H9 (cell line): ENCODE measurements around the gene MN1. TPM values are rescaled to one million over a fixed set of nuclear protein-coding genes. Genes with fewer than 3 reads are reported as not detected.

Source experiments
- DNase-seq: peaks from one replicate; pipeline ENCODE4 v3.0.0-alpha.2; 2017
- H2AFZ ChIP-seq: one replicate; pipeline ENCODE4 v1.6.1; 2013; ENCODE audit warnings: mild to moderate bottlenecking, low read length, control low read depth, moderate library complexity
- H2AK5ac ChIP-seq: 2 replicates; pipeline ENCODE4 v1.6.1; 2013; ENCODE audit warnings: low read length, control low read depth, mixed read lengths; ENCODE audit not compliant: insufficient read length
- H2BK120ac ChIP-seq: one replicate; pipeline ENCODE4 v1.6.1; 2013; ENCODE audit warnings: low read depth, mild to moderate bottlenecking, low read length, control low read depth, inconsistent platforms; ENCODE audit not compliant: poor library complexity, severe bottlenecking
- H2BK12ac ChIP-seq: 2 replicates; pipeline ENCODE4 v1.6.1; 2013; ENCODE audit warnings: low read length, control low read depth, mixed read lengths, low read depth; ENCODE audit not compliant: insufficient read length
- H2BK15ac ChIP-seq: 2 replicates; pipeline ENCODE4 v1.6.1; 2013; ENCODE audit warnings: low read depth, low read length, control low read depth
- H2BK20ac ChIP-seq: one replicate; pipeline ENCODE4 v1.6.1; 2013; ENCODE audit warnings: low read depth, mild to moderate bottlenecking, low read length, control low read depth, inconsistent platforms; ENCODE audit not compliant: poor library complexity, severe bottlenecking
- H2BK5ac ChIP-seq: 2 replicates; pipeline ENCODE4 v1.6.1; 2013; ENCODE audit warnings: low read length, control low read depth, mixed read lengths; ENCODE audit not compliant: insufficient read length
- H3K14ac ChIP-seq: 2 replicates; pipeline ENCODE4 v1.6.1; 2013; ENCODE audit warnings: low read length, control low read depth; ENCODE audit not compliant: insufficient read depth
- H3K18ac ChIP-seq: 2 replicates; pipeline ENCODE4 v1.6.1; 2013; ENCODE audit warnings: low read depth, mild to moderate bottlenecking, mixed read lengths, low read length, control low read depth; ENCODE audit not compliant: insufficient read length
- H3K23ac ChIP-seq: 2 replicates; pipeline ENCODE4 v1.6.1; 2013; ENCODE audit warnings: low read length, control low read depth, mixed read lengths, low read depth; ENCODE audit not compliant: insufficient read length
- H3K23me2 ChIP-seq: 2 replicates; pipeline ENCODE4 v1.6.1; 2013; ENCODE audit warnings: low read depth, mild to moderate bottlenecking, mixed read lengths, low read length, control low read depth; ENCODE audit not compliant: insufficient read length, poor library complexity, severe bottlenecking
- H3K27ac ChIP-seq: 2 replicates; pipeline ENCODE4 v1.5.1; 2013; ENCODE audit warnings: low read length, control low read depth, mixed read lengths, low read depth; ENCODE audit not compliant: insufficient read length
- H3K27me3 ChIP-seq: 2 replicates; pipeline ENCODE4 v1.6.1; 2013; ENCODE audit warnings: low read length, control low read depth, inconsistent platforms; ENCODE audit not compliant: insufficient read depth
- H3K4ac ChIP-seq: 2 replicates; pipeline ENCODE4 v1.6.1; 2013; ENCODE audit warnings: low read depth, mild to moderate bottlenecking, control low read depth, inconsistent platforms, low read length, moderate library complexity
- H3K4me1 ChIP-seq: 2 replicates; pipeline ENCODE4 v1.6.1; 2013; ENCODE audit warnings: low read length, control low read depth, inconsistent platforms; ENCODE audit not compliant: insufficient read depth
- H3K4me2 ChIP-seq: 2 replicates; pipeline ENCODE4 v1.6.1; 2013; ENCODE audit warnings: low read length, control low read depth, mixed read lengths; ENCODE audit not compliant: insufficient read length, insufficient read depth
- H3K56ac ChIP-seq: 2 replicates; pipeline ENCODE4 v1.6.1; 2013; ENCODE audit warnings: low read depth, mild to moderate bottlenecking, mixed read lengths, low read length, control low read depth; ENCODE audit not compliant: insufficient read length
- H3K79me1 ChIP-seq: 2 replicates; pipeline ENCODE4 v1.6.1; 2013; ENCODE audit warnings: low read depth, mild to moderate bottlenecking, moderate library complexity, low read length, control low read depth, inconsistent platforms; ENCODE audit not compliant: insufficient read depth, poor library complexity, severe bottlenecking
- H3K79me2 ChIP-seq: 2 replicates; pipeline ENCODE4 v1.6.1; 2013; ENCODE audit warnings: low read length, control low read depth, inconsistent platforms; ENCODE audit not compliant: insufficient read depth
- H3K9ac ChIP-seq: 2 replicates; pipeline ENCODE4 v1.6.1; 2013; ENCODE audit warnings: low read length, control low read depth, mixed read lengths; ENCODE audit not compliant: insufficient read length; ENCODE audit errors: extremely low read depth
- H3K9me3 ChIP-seq: one replicate; pipeline ENCODE4 v1.6.1; 2013; ENCODE audit warnings: low read depth, low read length, inconsistent platforms; ENCODE audit not compliant: control insufficient read depth
- H3T11ph ChIP-seq: one replicate; pipeline ENCODE4 v1.6.1; 2013; ENCODE audit warnings: mild to moderate bottlenecking, low read length, control low read depth, inconsistent platforms
- H4K20me1 ChIP-seq: one replicate; pipeline ENCODE4 v1.6.1; 2013; ENCODE audit not compliant: control insufficient read depth, insufficient read length, insufficient read depth
- H4K5ac ChIP-seq: 2 replicates; pipeline ENCODE4 v1.6.1; 2013; ENCODE audit warnings: low read depth, mild to moderate bottlenecking, mixed read lengths, low read length, control low read depth; ENCODE audit not compliant: insufficient read length
- H4K8ac ChIP-seq: replicated peaks from 2 replicates; pipeline ENCODE4 v1.6.1; 2013; ENCODE audit warnings: low read length, control low read depth, mixed read lengths, low read depth; ENCODE audit not compliant: insufficient read length
- H4K91ac ChIP-seq: 2 replicates; pipeline ENCODE4 v1.6.1; 2013; ENCODE audit warnings: low read depth, mild to moderate bottlenecking, moderate library complexity, mixed read lengths, low read length, control low read depth; ENCODE audit not compliant: insufficient read length
- H3K27ac Mint-ChIP-seq, 3 experiments: 2 replicates in 2 of 3; 3 replicates in 1 of 3; pipeline ENCODE4 v1.8.0; 2020 to 2021; ENCODE audit warnings: mixed read lengths in 3 of 3, mild to moderate bottlenecking in 1 of 3, moderate library complexity in 1 of 3
- H3K27me3 Mint-ChIP-seq: 2 replicates; pipeline ENCODE4 v1.8.0; 2021; ENCODE audit warnings: low read depth, mild to moderate bottlenecking, moderate library complexity, mixed read lengths
- H3K36me3 Mint-ChIP-seq, 3 experiments: 2 replicates in 2 of 3; 3 replicates in 1 of 3; pipeline ENCODE4 v1.8.0; 2020 to 2021; ENCODE audit warnings: low read depth in 3 of 3, mixed read lengths in 3 of 3; ENCODE audit not compliant: insufficient read depth in 1 of 3
- H3K4me1 Mint-ChIP-seq, 2 experiments: 2 replicates each; pipeline ENCODE4 v1.8.0; 2020; ENCODE audit warnings: mixed read lengths in 2 of 2
- H3K4me3 Mint-ChIP-seq, 2 experiments: 2 replicates in 1 of 2; 3 replicates in 1 of 2; pipeline ENCODE4 v1.8.0; 2020 to 2021; ENCODE audit warnings: mild to moderate bottlenecking in 2 of 2, mixed read lengths in 2 of 2, moderate library complexity in 1 of 2
- H3K9me3 Mint-ChIP-seq, 2 experiments: 2 replicates in 1 of 2; 3 replicates in 1 of 2; pipeline ENCODE4 v1.8.0; 2020; ENCODE audit warnings: mild to moderate bottlenecking in 2 of 2, mixed read lengths in 2 of 2, moderate library complexity in 1 of 2
- WGBS: extraction: QIAGEN DNeasy Blood & Tissue Kit; methylation state at CpG from one replicate; pipeline ENCODE4 v1.1.7; 2013; ENCODE audit warnings: missing lambda C conversion rate, low lambda C conversion rate, mixed read lengths; ENCODE audit not compliant: insufficient read length; ENCODE audit errors: extremely low coverage; 5-methylcytosine and 5-hydroxymethylcytosine counted together
- total RNA-seq: library from RNA; stranded (reverse); gene quantifications from 2 replicates; pipeline ENCODE4 v1.2.1, GENCODE V29; 2021
- TF ChIP-seq, protein P1 (sequence below): fragments of 200-600 bp; sonication (generic); conservative IDR thresholded peaks from 3 replicates; pipeline ENCODE4 v1.8.0; 2021; ENCODE audit warnings: antibody characterized with exemption, mild to moderate bottlenecking

The MN1 gene
- total RNA-seq, 1 experiment from 2014 or later, result 2.8 TPM

DNA sequence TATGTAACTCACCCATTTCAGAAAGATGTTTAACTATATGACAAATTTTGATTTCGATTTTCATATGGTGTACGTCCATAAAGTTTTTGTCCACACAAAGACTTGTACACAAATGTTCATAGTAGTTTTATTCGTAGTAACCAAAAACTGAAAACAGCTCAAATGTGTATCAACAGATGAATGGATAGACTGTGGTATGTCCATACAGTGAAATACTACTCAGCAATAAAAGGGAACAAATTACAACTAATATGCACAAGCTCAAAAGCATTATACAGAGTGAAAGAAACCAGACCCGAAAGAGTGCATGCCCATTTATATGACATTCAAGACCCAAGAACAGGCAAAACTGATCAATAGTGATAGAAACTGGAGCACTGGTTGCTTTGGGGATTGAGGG lies 64.0 kb downstream of the MN1 start:
- Histone ChIP-seq H2BK15ac (no peak overlapping the region), H3T11ph (no peak overlapping the region), H3K27me3 (no peaks in the 10 kb centered on the region), H2BK120ac (no peak overlapping the region), H4K91ac (no peak overlapping the region), H3K56ac (no peak overlapping the region), H4K20me1 (no peaks in the 10 kb centered on the region), H2BK12ac (no peak overlapping the region), H2AFZ (no peak overlapping the region), H3K9ac (no peak overlapping the region), H4K8ac (no peak overlapping the region), H3K79me1 (peaks cover 2% of the 10 kb centered on the region), H3K4me2 (no peak overlapping the region), H3K9me3 (peaks cover 6% of the 10 kb centered on the region), H3K14ac (no peak overlapping the region), H2AK5ac (no peak overlapping the region), H3K79me2 (peaks cover 53% of the 10 kb centered on the region; the same call in 1 of the 2 replicates), H3K23ac (no peak overlapping the region), H3K18ac (no peak overlapping the region), H2BK5ac (no peak overlapping the region), H3K27ac (no peak overlapping the region), H3K4ac (no peak overlapping the region), H2BK20ac (no peak overlapping the region), H3K23me2 (no peaks in the 10 kb centered on the region), H3K4me1 (0 out of 2 replicates have a peak, but pooled peaks cover 3% of the 10 kb centered on the region), H4K5ac (no peak overlapping the region)
- DNase-seq, result no peak
- Mint-ChIP-seq H3K27me3 (no peaks in the 10 kb centered on the region; the same call in 1 of the 2 replicates), H3K4me1 (peaks cover 12 to 16% of the 10 kb centered on the region in 2 experiments), H3K27ac (no peak overlapping the region), H3K9me3 (peaks cover 27 to 32% of the 10 kb centered on the region in 2 experiments), H3K36me3 (peaks cover 52 to 66% (median 55%) of the 10 kb centered on the region in 3 experiments), H3K4me3 (no peak overlapping the region)
- TF ChIP-seq, protein P1, sequence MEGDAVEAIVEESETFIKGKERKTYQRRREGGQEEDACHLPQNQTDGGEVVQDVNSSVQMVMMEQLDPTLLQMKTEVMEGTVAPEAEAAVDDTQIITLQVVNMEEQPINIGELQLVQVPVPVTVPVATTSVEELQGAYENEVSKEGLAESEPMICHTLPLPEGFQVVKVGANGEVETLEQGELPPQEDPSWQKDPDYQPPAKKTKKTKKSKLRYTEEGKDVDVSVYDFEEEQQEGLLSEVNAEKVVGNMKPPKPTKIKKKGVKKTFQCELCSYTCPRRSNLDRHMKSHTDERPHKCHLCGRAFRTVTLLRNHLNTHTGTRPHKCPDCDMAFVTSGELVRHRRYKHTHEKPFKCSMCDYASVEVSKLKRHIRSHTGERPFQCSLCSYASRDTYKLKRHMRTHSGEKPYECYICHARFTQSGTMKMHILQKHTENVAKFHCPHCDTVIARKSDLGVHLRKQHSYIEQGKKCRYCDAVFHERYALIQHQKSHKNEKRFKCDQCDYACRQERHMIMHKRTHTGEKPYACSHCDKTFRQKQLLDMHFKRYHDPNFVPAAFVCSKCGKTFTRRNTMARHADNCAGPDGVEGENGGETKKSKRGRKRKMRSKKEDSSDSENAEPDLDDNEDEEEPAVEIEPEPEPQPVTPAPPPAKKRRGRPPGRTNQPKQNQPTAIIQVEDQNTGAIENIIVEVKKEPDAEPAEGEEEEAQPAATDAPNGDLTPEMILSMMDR, result no peak
- no CpG with 5 or more reads among the region's 4 CpGs for WGBS
